Measurements from ENCODE around the gene CDC20B.
A peak's percentile ranks its signal among the peaks of the same experiment; 100 is the strongest.
"Not testable (repeated sequence)": the region's sequence is repeated elsewhere in the genome, so short reads cannot be mapped to it uniquely, and the experiment has no call there.

Gene CDC20B

DNA sequence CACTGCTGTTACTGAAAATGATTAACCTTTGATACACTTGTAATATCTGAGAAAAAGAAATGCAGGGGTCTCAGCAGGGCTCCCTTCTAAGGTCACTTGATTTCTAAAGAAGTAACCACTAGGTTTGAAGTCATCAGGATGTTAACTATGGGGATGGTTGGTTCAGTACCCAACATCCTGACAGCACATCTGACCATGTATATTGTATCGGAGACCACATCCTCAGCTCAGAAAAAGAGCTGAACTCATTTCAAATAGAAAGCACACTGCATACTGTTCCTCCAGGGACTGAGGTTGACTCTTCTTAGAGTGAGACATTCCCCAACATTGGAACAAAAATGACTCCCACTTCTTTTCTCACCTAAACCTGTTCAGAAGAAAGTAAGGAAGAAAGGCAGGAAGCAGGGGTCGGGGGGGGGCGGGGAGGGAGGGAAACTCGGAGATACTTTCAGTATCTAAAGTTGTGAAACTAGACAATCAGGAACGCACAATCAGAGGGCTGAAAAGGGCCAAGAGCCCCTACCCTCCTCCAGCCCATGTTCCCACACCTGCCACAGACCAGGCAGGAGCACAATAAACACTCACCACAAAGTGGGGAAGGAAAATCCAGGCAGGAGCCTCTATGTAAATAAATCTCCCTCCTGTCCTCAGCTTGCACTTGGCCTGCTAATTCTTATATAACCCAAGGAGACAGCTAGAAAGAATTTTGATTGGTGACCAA, 71.3 kb downstream of the CDC20B start:
- DNase-seq = peak; percentile 46

DNA sequence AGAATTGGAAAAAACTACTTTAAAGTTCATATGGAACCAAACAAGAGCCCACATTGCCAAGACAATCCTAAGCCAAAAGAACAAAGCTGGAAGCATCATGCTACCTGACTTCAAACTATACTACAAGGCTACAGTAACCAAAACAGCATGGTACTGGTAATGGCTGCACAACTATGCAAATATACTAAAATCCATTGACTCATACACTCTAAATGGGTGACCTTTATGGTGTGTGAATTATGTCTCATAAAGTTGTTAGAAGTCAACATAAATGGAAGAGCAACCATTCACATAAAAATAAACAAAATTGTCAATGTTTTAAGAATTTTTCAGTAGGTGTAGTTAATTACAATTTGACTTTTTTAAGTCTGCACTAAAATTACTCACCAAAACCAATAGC, 71.8 kb downstream of the CDC20B start:
- DNase-seq = not testable (repeated sequence)

DNA sequence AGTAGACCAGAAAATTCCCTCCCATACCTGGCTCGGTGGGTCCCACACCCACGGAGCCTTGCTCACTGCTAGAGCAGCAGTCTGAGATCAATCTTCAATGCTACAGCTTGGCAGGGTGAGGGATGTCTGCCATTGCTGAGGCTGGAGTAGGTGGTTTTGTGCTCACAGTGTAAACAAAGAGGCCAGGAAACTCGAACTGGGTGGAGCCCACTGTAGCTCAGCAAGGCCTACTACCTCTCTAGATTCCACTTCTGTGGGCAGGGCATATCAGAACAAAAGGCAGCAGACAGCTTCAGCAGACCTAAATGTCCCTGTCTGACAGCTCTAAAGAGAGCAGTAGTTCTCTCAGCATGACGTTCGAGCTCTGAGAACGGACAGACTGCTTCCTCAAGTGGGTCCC, 76.1 kb downstream of the CDC20B start:
- peak; percentile 63 for DNase-seq

DNA sequence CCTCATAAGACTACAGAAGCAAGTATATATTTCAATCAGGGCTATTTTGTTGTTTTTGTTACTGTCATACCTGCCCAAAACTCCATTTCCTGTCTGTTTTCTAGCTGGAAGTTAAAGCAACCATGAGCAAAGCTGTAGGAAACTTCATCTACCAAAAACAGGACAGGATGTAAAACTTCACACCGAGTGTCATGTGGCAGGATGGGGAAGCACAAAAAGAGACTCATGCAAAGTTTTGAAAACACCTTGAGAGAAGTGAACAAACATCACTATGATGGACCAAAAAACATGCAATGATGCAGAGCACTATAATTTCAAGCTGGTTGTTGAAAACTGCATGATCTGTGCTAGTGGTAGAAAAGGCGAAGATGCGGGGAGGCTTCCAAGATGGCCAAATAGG, 76.8 kb downstream of the CDC20B start:
- peak; percentile 4 for DNase-seq

DNA sequence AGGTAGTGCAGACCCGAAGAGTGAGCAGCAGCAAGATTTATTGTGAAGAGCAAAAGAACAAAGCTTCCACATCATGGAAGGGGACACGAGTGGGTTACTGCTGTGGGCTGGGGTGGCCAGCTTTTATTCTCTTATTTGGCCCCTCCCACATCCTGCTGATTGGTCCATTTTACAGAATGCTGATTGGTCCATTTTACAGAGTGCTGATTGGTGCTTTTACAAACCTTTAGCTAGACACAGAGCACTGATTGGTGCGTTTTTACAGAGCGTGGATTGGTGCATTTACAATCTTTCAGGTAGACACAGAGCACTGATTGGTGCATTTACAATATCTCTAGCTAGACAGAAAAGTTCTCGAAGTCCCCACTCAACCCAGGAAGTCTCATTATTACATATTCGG, 82.0 kb downstream of the CDC20B start:
- not testable (repeated sequence) for DNase-seq

DNA sequence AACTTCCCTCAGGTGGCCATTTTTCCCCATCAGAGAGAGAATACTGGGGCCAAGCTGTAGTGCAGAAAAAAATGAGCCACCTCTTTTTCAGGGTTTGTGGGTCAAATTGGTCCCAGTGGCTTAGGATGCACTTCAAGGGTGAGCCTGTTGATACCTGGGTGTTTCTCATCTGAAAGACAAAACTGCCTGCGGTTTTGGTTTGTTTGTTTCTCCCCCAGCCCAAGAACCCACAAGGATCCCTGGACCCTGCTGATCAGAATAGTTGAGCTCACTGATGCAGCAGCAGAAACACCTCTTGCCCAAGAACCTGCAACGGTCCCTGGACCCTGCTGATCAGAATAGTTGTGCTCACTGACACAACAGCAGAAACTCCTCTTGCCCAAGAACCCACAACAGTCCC, 83.7 kb downstream of the CDC20B start:
- not testable (repeated sequence) for DNase-seq

DNA sequence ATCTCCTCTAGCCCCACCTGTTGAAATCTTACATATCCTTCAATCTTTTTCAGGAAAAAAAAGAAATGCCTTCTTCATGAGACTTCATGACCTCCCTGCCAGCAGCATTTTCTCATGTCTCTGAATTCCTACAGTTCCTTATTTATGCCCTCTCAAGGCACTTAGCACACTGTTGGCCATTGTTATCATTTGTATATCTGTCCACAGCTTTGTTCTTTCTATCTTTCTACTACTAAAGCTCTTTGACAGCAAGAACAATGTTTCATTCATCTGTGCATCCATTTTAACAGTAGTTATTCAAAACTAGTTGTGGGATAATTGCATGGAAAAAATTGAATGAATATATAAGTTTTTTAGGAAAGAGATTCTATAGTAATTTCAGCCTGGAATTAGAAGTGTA, 91.4 kb downstream of the CDC20B start:
- no peak for DNase-seq

DNA sequence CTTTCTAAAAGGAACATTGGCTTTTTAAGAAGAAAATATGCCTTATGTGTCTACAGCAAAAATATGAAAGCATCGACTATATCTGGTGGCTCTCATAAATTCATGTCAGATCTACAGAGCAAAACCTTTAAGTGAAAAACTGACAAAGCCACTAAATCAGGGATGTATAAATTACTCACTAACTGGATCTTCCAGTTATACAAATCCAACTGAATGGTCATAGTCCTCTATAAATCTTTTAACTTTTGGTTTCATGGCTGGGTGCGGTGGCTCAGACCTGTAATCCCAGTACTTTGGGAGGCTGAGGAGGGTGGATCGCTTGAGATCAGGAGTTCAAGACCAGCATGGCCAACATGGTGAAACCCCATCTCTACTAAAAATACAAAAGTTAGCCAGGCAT, 99.8 kb downstream of the CDC20B start:
- no peak for DNase-seq

DNA sequence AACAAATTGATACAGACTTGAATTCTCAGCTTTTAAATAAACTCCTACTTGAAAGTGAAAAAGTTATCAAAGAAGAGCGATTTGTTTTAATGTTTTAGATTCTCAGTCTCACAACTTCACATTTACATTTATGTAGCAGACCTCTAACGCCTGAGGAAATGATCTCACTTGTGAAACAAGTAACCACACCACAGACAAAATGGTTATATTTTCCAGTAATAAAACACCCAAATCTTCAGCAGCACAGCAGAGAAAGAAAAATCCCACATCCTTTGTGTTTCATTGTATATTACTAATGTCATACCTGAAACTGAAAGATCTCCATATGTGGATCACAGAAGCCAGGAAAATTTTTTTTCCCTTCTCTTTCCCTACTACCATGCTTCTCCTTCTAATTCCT, 100.3 kb downstream of the CDC20B start:
- peak; percentile 35 for DNase-seq

DNA sequence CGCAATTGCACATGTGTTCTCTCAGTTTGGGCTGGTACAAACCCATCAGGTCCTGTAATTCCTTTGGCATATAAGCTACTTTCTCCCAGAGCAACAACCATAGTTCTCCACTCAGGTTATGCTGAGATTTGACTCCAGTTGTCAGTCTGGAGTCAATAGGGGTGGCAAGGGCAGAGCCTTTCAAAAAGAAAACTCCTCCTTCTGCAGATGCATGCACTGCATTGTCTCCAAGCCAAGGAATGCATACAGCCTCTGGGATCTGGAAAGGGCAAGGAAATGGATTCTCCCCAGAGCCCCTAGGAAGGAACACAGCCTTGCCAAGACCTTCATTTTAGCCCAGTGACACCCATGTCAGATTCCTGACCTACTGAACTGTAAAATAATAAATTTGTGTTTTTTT, 101.6 kb downstream of the CDC20B start:
- no peak for DNase-seq

DNA sequence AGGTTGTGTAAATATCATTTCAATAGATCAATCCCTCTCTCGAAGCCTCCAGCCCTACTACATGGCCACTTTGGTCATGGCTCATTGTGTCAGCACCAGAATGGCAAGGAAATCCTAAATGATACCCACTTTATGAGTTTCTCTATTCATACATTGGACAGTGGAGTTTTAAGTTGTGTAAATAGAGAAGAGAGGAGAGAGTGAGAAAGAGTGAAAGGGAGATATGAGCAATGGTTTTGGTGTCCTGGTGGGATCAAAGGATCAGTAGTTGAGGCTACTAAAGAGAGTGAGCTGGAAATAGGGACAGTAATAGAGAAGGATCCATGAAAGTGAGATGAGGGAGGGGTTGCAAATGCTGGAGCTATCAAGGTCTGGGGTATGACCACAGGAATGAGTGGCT, 102.0 kb downstream of the CDC20B start:
- no peak for DNase-seq

DNA sequence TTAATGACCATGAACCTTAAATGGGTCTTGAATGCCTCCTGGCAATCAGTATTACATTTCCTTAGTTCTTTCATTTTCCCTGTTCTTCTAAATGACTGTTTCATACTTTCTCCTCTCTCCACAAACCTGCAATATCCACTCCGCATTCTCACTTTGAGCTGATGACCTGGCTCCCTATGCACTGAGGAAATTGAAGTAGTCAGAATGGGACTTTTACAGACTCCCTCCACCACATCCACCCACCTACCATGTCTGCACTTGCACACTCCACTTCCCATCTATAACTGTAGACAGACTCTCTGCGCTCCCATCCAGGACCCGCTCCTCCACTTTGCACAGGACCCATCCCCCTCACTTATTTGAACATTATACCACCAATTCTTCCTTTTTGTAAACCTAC, 106.7 kb downstream of the CDC20B start:
- no peak for DNase-seq

DNA sequence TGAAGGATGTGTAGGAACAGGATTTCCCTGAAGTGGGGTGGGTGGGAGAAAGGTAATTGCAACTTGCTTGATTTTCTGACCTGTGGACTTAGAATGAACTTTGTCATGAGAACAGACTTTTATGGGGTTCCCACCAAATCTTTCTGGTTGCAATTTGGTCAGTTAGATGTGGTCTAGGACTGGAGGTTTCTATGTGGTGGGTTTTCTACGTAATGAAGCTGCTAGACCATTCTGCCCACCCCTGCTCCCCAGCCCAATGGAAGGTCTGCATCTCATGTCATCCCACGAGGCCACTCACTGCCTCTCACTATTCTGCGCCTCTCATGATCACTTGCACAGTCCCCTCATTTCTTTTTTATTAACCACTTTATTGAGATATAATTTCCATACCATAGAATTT, 108.5 kb downstream of the CDC20B start:
- DNase-seq = no peak

DNA sequence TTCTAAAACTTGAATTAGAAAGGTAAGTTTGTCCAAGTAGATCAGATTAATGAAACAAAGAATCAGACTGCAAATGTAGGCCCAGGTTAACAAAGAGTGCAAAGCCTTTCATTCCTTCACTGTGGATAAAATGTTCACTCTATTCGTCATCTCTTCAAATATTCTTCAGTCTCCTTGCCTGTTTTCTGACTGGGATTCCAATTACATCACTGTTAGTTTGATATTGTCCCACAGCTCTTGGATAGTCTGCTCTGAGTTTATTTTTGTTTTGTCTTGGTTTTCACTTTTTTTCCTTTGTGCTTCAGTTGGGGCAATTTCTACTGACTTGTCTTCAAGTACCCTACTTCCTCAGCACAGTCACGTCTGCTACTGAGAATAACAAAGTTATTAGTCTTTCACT, 109.1 kb downstream of the CDC20B start:
- DNase-seq = no peak

DNA sequence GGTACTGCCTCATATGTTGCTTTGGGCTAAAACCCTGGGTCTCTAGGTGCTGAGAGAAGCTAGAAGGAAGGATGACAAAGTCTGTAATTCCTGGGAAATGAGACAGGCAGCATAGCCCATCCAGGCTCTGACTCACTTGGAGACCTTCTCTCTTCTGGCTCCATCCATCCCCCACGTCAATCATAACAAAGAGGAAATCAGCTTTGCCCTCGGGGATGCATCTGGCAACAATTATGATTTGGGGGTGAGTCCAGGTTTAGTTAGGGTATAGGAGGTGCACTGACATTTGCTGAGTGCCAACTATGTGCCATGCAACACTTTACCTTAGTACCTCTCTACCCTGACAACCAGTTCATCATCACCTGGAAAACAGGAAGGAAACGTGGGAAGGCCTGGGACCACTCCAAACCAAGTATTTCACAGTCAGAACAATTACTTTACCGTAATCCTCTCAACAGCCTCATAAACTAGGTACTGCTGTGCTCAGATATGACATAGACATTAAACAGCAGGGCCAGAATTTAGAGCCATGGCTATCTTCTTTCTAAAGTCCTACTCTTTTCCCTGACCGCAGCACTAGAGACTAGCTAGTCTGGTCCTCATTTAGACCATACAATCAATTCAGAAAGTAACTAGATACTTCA, 109.6 kb downstream of the CDC20B start:
- no peak for DNase-seq

Data from central memory CD4-positive, alpha-beta T cell (primary cell).